Measurements from ENCODE around the gene WWTR1.

The WWTR1 gene

DNA sequence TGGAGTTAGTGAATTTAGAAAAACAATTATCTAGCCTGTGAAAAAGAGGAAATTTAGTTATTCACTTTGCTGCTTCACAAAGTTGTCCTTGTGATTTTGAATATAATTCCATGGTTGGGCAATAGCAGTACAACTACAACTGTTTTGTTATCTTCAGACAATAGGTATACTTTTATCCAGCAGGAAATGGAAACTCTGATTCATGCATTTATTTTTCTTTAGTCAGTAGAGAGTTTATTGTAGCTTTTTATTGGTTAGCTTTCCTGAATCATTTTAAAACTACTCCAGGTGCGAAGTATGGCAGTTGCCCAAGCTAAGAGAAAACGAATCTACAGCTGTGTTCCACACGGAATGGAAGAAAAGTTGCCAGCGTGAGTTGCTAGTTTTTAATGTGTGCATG, 103.0 kb downstream of the WWTR1 start:
- TF ChIP-seq, protein P1, sequence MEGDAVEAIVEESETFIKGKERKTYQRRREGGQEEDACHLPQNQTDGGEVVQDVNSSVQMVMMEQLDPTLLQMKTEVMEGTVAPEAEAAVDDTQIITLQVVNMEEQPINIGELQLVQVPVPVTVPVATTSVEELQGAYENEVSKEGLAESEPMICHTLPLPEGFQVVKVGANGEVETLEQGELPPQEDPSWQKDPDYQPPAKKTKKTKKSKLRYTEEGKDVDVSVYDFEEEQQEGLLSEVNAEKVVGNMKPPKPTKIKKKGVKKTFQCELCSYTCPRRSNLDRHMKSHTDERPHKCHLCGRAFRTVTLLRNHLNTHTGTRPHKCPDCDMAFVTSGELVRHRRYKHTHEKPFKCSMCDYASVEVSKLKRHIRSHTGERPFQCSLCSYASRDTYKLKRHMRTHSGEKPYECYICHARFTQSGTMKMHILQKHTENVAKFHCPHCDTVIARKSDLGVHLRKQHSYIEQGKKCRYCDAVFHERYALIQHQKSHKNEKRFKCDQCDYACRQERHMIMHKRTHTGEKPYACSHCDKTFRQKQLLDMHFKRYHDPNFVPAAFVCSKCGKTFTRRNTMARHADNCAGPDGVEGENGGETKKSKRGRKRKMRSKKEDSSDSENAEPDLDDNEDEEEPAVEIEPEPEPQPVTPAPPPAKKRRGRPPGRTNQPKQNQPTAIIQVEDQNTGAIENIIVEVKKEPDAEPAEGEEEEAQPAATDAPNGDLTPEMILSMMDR (IDR thresholded peaks at IDR 0.05; ENCODE audit: low read depth, low read length): no peak
- no peak overlapping the region for H3K4me3 ChIP-seq (ENCODE audit: low read depth, low read length)

DNA sequence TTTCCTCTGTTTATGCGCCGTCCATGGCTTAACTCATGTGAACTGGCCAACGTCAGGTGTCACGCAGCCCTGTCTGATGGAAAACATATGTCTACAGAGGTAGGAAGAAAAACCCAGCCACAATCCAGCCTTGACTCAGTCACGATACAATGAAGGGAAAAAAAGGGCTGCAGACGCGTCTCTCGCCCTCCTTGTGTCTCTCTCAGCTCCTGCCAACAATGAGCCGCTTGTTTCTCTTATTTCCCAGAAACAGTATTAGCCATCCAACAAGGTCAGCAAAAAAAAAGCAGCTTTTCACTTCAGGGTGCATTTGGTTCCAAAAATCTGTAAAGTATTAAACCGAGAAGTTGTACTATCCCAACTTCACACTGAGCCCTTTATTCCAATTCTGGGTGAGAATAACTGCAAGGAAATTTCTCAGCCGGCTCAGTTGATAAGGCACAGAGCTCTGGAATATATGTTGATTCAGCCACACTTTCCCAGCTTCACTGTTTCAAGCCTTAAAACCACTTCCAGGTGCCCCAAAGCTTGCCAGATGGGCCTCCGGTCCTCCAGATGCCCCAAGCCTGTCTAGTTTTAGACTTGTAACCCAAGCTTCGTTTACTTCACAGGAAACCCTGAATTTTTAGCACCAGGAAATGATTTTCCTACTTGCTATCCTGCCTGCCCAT, 103.9 kb downstream of the WWTR1 start:
- no peak overlapping the region for H3K4me3 ChIP-seq (ENCODE audit: low read depth, low read length)
- TF ChIP-seq, protein P1 (IDR thresholded peaks at IDR 0.05; ENCODE audit: low read depth, low read length): no peak

- TF ChIP-seq, protein P1 (IDR thresholded peaks at IDR 0.05; ENCODE audit: low read depth, low read length): no peak
- no peak overlapping the region for H3K4me3 ChIP-seq (ENCODE audit: low read depth, low read length)
Observed at GRCh38 chr3:149552700-149553099, 105.1 kb downstream of the WWTR1 start.

GRCh38 chr3:149551500-149551899, 106.3 kb downstream of the WWTR1 start:
- TF ChIP-seq, protein P1 (IDR thresholded peaks at IDR 0.05; ENCODE audit: low read depth, low read length): no peak
- no peak overlapping the region for H3K4me3 ChIP-seq (ENCODE audit: low read depth, low read length)

DNA sequence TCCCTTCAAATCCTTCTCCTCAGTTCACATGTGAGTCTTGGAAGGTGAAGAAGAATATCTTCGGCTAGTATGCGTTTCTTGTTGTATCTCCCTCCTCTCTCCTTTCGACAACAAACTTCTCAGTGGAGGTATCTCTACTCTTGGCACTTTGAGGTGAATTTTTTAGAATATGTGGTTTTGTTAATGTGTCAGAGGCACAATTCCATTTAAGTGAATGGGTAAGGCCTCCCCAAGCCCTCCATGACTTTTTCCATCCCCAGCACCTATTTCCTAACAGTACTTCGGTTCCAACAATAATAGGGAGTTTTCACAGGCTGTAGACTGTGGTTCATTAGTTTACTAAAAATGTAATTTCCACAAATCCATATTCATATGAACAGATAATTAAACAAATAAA, 109.2 kb downstream of the WWTR1 start:
- TF ChIP-seq, protein P1 (IDR thresholded peaks at IDR 0.05; ENCODE audit: low read depth, low read length): no peak
- H3K4me3 ChIP-seq (ENCODE audit: low read depth, low read length): no peak overlapping the region

DNA sequence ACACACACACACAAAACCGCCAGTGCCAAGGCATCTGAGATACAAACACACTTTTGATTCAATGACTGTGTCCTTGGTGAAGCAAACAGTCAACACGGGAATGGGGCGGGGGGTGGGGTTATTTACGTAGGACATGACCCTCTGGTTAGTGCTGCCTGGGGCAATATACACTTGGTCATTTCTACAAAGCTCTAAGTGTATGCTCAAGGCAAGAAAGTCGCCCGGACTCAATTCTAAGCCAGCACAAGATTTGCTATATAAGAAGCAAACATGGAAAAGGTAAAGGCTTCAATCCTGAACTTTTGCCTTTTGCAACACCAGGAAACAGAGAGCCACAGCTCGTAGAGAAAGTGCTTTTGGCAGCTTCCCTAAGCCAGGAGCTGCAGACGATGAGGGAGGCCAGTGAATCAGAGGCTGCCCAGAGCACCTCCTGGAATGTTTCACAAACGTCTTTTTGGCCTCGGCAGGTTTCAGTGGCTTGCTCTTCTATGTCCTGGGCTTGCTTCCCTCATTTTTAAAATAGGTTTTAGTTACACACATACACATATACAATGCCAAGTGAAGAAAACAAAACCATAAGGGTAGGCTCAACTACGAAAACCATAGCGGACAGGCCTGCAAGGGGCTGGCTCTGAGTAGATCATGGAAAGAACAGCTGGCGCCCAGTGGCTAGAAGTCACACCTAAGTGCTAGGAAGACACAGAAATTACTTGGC, 109.7 kb downstream of the WWTR1 start:
- TF ChIP-seq, protein P1 (IDR thresholded peaks at IDR 0.05; ENCODE audit: low read depth, low read length): no peak
- peak overlapping the region; percentile 13 for H3K4me3 ChIP-seq (ENCODE audit: low read depth, low read length)

- TF ChIP-seq, protein P1 (IDR thresholded peaks at IDR 0.05; ENCODE audit: low read depth, low read length): no peak
- no peak overlapping the region; the same call in none of the 2 replicates for H3K4me3 ChIP-seq (ENCODE audit: low read depth, low read length)
Observed at GRCh38 chr3:149547413-149547812, 110.4 kb downstream of the WWTR1 start.

All from WI38 (cell line).